ENCODE measurements around the gene COLEC12. TPM values are rescaled to one million over a fixed set of nuclear protein-coding genes. Genes with fewer than 3 reads are reported as not detected.

Gene COLEC12
- total and polyA plus RNA-seq, 8 donors, result 0.35 to 5.5 (median 1.3) TPM

GRCh38 chr18:518081-518480 is 17.6 kb upstream of the COLEC12 start:
- no peak overlapping the region for H3K4me3 ChIP-seq
- TF ChIP-seq CTCF (IDR thresholded peaks at IDR 0.05), result no peak
- H3K27ac ChIP-seq, result no peak overlapping the region
- intact Hi-C loops (cut with DNase I), result no loop called here
- H3K9me3 ChIP-seq, result no peaks in the 10 kb centered on the region
- 88 to 92% methylated on average over 3 of the region's 3 CpGs for WGBS, 2 donors
- H3K36me3 ChIP-seq, result no peaks in the 10 kb centered on the region
- FAIRE-seq (no peak), ATAC-seq (no peak), DNase-seq (no peak)
- H3K27me3 ChIP-seq, result no peaks in the 10 kb centered on the region
- H3K4me1 ChIP-seq, result no peaks in the 10 kb centered on the region

- FAIRE-seq (no peak), ATAC-seq (no peak), DNase-seq (no peak)
- intact Hi-C loops (cut with DNase I), result no loop called here
- Histone ChIP-seq H3K4me3 (no peak overlapping the region), H3K27ac (no peak overlapping the region), H3K27me3 (no peaks in the 10 kb centered on the region), H3K4me1 (no peaks in the 10 kb centered on the region), H3K36me3 (no peaks in the 10 kb centered on the region), H3K9me3 (no peaks in the 10 kb centered on the region)
- 44 to 46% methylated on average over 4 of the region's 4 CpGs for WGBS, 2 donors
- TF ChIP-seq CTCF (IDR thresholded peaks at IDR 0.05), result no peak
Measured at GRCh38 chr18:515838-516237, 15.3 kb upstream of the COLEC12 start.

GRCh38 chr18:515156-515815 is 14.8 kb upstream of the COLEC12 start:
- no peak for TF ChIP-seq CTCF (IDR thresholded peaks at IDR 0.05)
- intact Hi-C loops (cut with DNase I), result no loop called here
- Histone ChIP-seq H3K4me3 (no peak overlapping the region), H3K9me3 (no peaks in the 10 kb centered on the region), H3K36me3 (no peaks in the 10 kb centered on the region), H3K27ac (no peak overlapping the region), H3K27me3 (no peaks in the 10 kb centered on the region), H3K4me1 (no peaks in the 10 kb centered on the region)
- DNase-seq (no peak), FAIRE-seq (no peak), ATAC-seq (no peak)
- WGBS, 2 donors, result 73 to 87% methylated on average over 28 to 44 of the region's 44 CpGs

GRCh38 chr18:513826-514530 is 13.5 kb upstream of the COLEC12 start:
- Histone ChIP-seq H3K4me3 (no peak overlapping the region), H3K27me3 (no peaks in the 10 kb centered on the region), H3K4me1 (no peaks in the 10 kb centered on the region), H3K9me3 (no peaks in the 10 kb centered on the region), H3K36me3 (no peaks in the 10 kb centered on the region), H3K27ac (no peak overlapping the region)
- DNase-seq (no peak), ATAC-seq (no peak), FAIRE-seq (no peak)
- no peak for TF ChIP-seq CTCF (IDR thresholded peaks at IDR 0.05)
- intact Hi-C loops (cut with DNase I), result no loop called here
- 93% methylated on average over 36 of the region's 36 CpGs for WGBS, 2 donors

- FAIRE-seq (no peak), DNase-seq (no peak), ATAC-seq (no peak)
- Histone ChIP-seq H3K4me3 (no peak overlapping the region), H3K9me3 (no peaks in the 10 kb centered on the region), H3K27ac (no peak overlapping the region), H3K36me3 (no peaks in the 10 kb centered on the region), H3K4me1 (no peaks in the 10 kb centered on the region), H3K27me3 (no peaks in the 10 kb centered on the region)
- WGBS, 2 donors, result 94 to 97% methylated on average over 5 to 8 of the region's 9 CpGs
- no peak for TF ChIP-seq CTCF (IDR thresholded peaks at IDR 0.05)
- intact Hi-C loops (cut with DNase I), result no loop called here
Measured at GRCh38 chr18:512957-513356, 12.5 kb upstream of the COLEC12 start.
